Muscle of leg (tissue), 11 donors: ENCODE results near the gene UNC50. TPM values are rescaled to one million over a fixed set of nuclear protein-coding genes. Genes with fewer than 3 reads are reported as not detected.

Experiments used
- DNase-seq: peaks from one replicate; pipeline ENCODE4 v3.0.0; 2013
- H3K27ac ChIP-seq: one replicate; pipeline ENCODE4 v1.5.1; 2013; ENCODE audit warnings: mild to moderate bottlenecking, low read length, control low read depth
- H3K27me3 ChIP-seq: one replicate; pipeline ENCODE4 v1.6.1; 2013; ENCODE audit warnings: low read length; ENCODE audit not compliant: control insufficient read depth, insufficient read depth
- H3K36me3 ChIP-seq: one replicate; pipeline ENCODE4 v1.6.1; 2013; ENCODE audit warnings: low read length; ENCODE audit not compliant: control insufficient read depth, insufficient read depth
- H3K4me1 ChIP-seq: one replicate; pipeline ENCODE4 v1.6.1; 2013; ENCODE audit warnings: low read length; ENCODE audit not compliant: control insufficient read depth, insufficient read depth
- H3K4me3 ChIP-seq: one replicate; pipeline ENCODE4 v1.5.1; 2013; ENCODE audit warnings: low read length, control low read depth
- H3K9me3 ChIP-seq: replicated peaks from 2 replicates; pipeline ENCODE4 v1.6.1; 2013; ENCODE audit warnings: low read depth, low read length; ENCODE audit not compliant: control insufficient read depth
- WGBS: methylation state at CpG from one replicate; pipeline ENCODE4 v1.1.5; 2013; ENCODE audit warnings: missing lambda C conversion rate; ENCODE audit not compliant: insufficient coverage; 5-methylcytosine and 5-hydroxymethylcytosine counted together
- polyA plus RNA-seq, 8 donors: library from polyadenylated mRNA; unstranded; fragments of 120-200 nt; gene quantifications; one replicate each; pipeline versions ENCODE4 v1.2.1 to v1.2.3, GENCODE V29; 2013; ENCODE audit warnings: inconsistent platforms in 1 of 8, low replicate concordance in 1 of 8; ENCODE audit not compliant: insufficient read length in 8 of 8, insufficient read depth in 1 of 8
- total RNA-seq: library from RNA; stranded (reverse); fragments of 120-200 nt; gene quantifications from one replicate; pipeline ENCODE4 v1.2.4, GENCODE V29; 2013

The UNC50 gene
- total and polyA plus RNA-seq, 9 donors: 24.6 to 36.5 (median 31.6) TPM

- H3K36me3 ChIP-seq: no peaks in the 10 kb centered on the region
- no peak for DNase-seq
- H3K27ac ChIP-seq: no peak overlapping the region
- H3K9me3 ChIP-seq: no peaks in the 10 kb centered on the region
- no peak overlapping the region for H3K4me3 ChIP-seq
- WGBS: 81% methylated on average over 8 of the region's 10 CpGs
- no peaks in the 10 kb centered on the region for H3K27me3 ChIP-seq
- H3K4me1 ChIP-seq: no peaks in the 10 kb centered on the region
Measured at GRCh38 chr2:98637401-98638147, 29.2 kb downstream of the UNC50 start.

GRCh38 chr2:98643496-98644100, 35.2 kb downstream of the UNC50 start:
- WGBS: 80% methylated on average over 2 of the region's 5 CpGs

GRCh38 chr2:98647636-98648035, 39.2 kb downstream of the UNC50 start:
- H3K4me1 ChIP-seq: no peaks in the 10 kb centered on the region
- no peak overlapping the region for H3K4me3 ChIP-seq
- H3K27ac ChIP-seq: no peak overlapping the region
- H3K9me3 ChIP-seq: no peaks in the 10 kb centered on the region
- no peaks in the 10 kb centered on the region for H3K27me3 ChIP-seq
- WGBS: 93% methylated on average over 3 of the region's 5 CpGs
- no peak for DNase-seq
- H3K36me3 ChIP-seq: no peaks in the 10 kb centered on the region

More at GRCh38 chr2:98643496-98644100, 35.2 kb downstream of the UNC50 start:
- no peaks in the 10 kb centered on the region for H3K4me1 ChIP-seq
- no peak overlapping the region for H3K4me3 ChIP-seq
- no peaks in the 10 kb centered on the region for H3K36me3 ChIP-seq
- no peak for DNase-seq
- H3K9me3 ChIP-seq: no peaks in the 10 kb centered on the region
- H3K27me3 ChIP-seq: no peaks in the 10 kb centered on the region
- no peak overlapping the region for H3K27ac ChIP-seq

GRCh38 chr2:98648451-98648850, 40.1 kb downstream of the UNC50 start:
- no peak for DNase-seq
- Histone ChIP-seq H3K36me3 (no peaks in the 10 kb centered on the region), H3K4me3 (no peak overlapping the region), H3K27ac (no peak overlapping the region), H3K4me1 (no peaks in the 10 kb centered on the region), H3K27me3 (no peaks in the 10 kb centered on the region), H3K9me3 (no peaks in the 10 kb centered on the region)
- 87% methylated on average over 3 of the region's 4 CpGs for WGBS

- Histone ChIP-seq H3K9me3 (no peaks in the 10 kb centered on the region), H3K27me3 (no peaks in the 10 kb centered on the region), H3K27ac (no peak overlapping the region), H3K36me3 (no peaks in the 10 kb centered on the region), H3K4me3 (no peak overlapping the region), H3K4me1 (no peaks in the 10 kb centered on the region)
- 0% methylated on average over 1 of the region's 4 CpGs for WGBS
- DNase-seq: peak; percentile 79
Measured at GRCh38 chr2:98649135-98649991, 41.0 kb downstream of the UNC50 start.

GRCh38 chr2:98649992-98650375, 41.6 kb downstream of the UNC50 start:
- WGBS: no CpG with 5 or more reads among the region's 1 CpG
- no peak overlapping the region for H3K27ac ChIP-seq
- H3K4me1 ChIP-seq: no peaks in the 10 kb centered on the region

GRCh38 chr2:98650998-98651397, 42.6 kb downstream of the UNC50 start:
- Histone ChIP-seq H3K9me3 (no peaks in the 10 kb centered on the region), H3K27ac (no peak overlapping the region), H3K36me3 (no peaks in the 10 kb centered on the region), H3K4me1 (no peaks in the 10 kb centered on the region), H3K4me3 (no peak overlapping the region), H3K27me3 (no peaks in the 10 kb centered on the region)
- no peak for DNase-seq
- no CpG with 5 or more reads among the region's 1 CpG for WGBS

More at GRCh38 chr2:98649992-98650375, 41.6 kb downstream of the UNC50 start:
- H3K36me3 ChIP-seq: no peaks in the 10 kb centered on the region
- no peak overlapping the region for H3K4me3 ChIP-seq
- DNase-seq: no peak
- H3K9me3 ChIP-seq: no peaks in the 10 kb centered on the region
- no peaks in the 10 kb centered on the region for H3K27me3 ChIP-seq

GRCh38 chr2:98654699-98655495, 46.5 kb downstream of the UNC50 start:
- no peaks in the 10 kb centered on the region for H3K4me1 ChIP-seq
- H3K36me3 ChIP-seq: no peaks in the 10 kb centered on the region
- peak; percentile 42 for DNase-seq
- H3K27me3 ChIP-seq: no peaks in the 10 kb centered on the region
- WGBS: 100% methylated on average over 1 of the region's 3 CpGs
- no peaks in the 10 kb centered on the region for H3K9me3 ChIP-seq
- H3K27ac ChIP-seq: no peak overlapping the region
- no peak overlapping the region for H3K4me3 ChIP-seq

GRCh38 chr2:98656800-98657199, 48.4 kb downstream of the UNC50 start:
- Histone ChIP-seq H3K4me1 (no peaks in the 10 kb centered on the region), H3K36me3 (no peaks in the 10 kb centered on the region), H3K9me3 (no peaks in the 10 kb centered on the region), H3K27ac (no peak overlapping the region), H3K4me3 (no peak overlapping the region), H3K27me3 (no peaks in the 10 kb centered on the region)
- no peak for DNase-seq
- WGBS: no CpG with 5 or more reads among the region's 4 CpGs
